ENCODE results near the gene TMTC1. TPM values are rescaled to one million over a fixed set of nuclear protein-coding genes. Genes with fewer than 3 reads are reported as not detected.

Gene TMTC1
- total and polyA plus RNA-seq, 2 of the 8 experiments (the other 6 are each of a cell fraction or from before 2014, with no cell fraction given), result 15.4 to 20.8 TPM

DNA sequence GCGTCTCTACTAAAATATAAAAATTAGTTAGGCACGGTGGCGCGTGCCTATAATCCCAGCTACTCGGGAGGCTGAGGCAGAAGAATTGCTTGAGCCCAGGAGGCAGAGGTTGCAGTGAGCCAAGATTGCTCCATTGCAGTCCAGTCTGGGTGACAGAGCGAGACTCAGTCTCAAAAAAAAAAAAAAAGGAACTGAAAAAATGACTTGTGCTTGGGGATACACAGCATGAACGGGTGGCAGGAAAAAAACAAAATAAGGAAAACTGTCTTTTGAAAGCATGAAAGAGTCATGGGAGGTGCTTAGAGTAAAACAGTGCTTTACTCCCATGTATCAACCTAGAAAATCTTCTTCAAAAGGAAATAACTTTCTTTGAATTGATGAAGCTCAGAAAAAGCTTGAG is 80.8 kb downstream of the TMTC1 start:
- Histone ChIP-seq H2AFZ (ENCODE audit: low read length) (no peak overlapping the region), H3K9me3 (ENCODE audit: insufficient read depth in 2 of 2, low read depth in 1 of 2, low read length in 1 of 2) (no peaks in the 10 kb centered on the region), H4K5ac (ENCODE audit: insufficient read length, low read depth, low read length) (no peak overlapping the region), H3K23me2 (ENCODE audit: low read depth, low read length) (no peaks in the 10 kb centered on the region), H3K79me1 (ENCODE audit: low read depth, low read length) (no peaks in the 10 kb centered on the region; the same call in 1 of the 2 replicates), H2BK12ac (ENCODE audit: low read depth, low read length) (no peak overlapping the region), H2BK20ac (ENCODE audit: low read length) (no peak overlapping the region), H2BK5ac (ENCODE audit: low read depth, low read length) (no peak overlapping the region), H3K27ac (ENCODE audit: low read depth, low read length) (no peak overlapping the region), H4K91ac (replicated peaks; ENCODE audit: insufficient read length, low read length) (no peak overlapping the region), H3K56ac (replicated peaks; ENCODE audit: insufficient read length, low read depth, low read length) (no peak overlapping the region), H3K4me2 (ENCODE audit: insufficient read depth in 1 of 2, low read depth in 2 of 2, low read length in 2 of 2) (no peak overlapping the region), H2BK15ac (ENCODE audit: low read length) (no peak overlapping the region), H3K23ac (ENCODE audit: insufficient read length) (no peak overlapping the region), H4K20me1 (replicated peaks in 1 of 2; ENCODE audit: control insufficient read depth in 1 of 2, insufficient read depth in 2 of 2, low read length in 2 of 2) (no peaks in the 10 kb centered on the region), H3K36me3 (ENCODE audit: control insufficient read depth in 2 of 4, insufficient read depth in 4 of 4, low read length in 3 of 4) (peaks cover 0 to 2% (median 0%) of the 10 kb centered on the region in 4 experiments; a peak in 1 of 8 replicates), H3K4ac (replicated peaks; ENCODE audit: insufficient read length, low read depth, low read length) (no peak overlapping the region), H3K14ac (ENCODE audit: insufficient read length) (no peak overlapping the region), H3K27me3 (replicated peaks in 1 of 4; ENCODE audit: control insufficient read depth in 3 of 4, extremely low read depth in 1 of 4, insufficient read depth in 3 of 4, low read length in 3 of 4) (no peaks in the 10 kb centered on the region), H2AK5ac (ENCODE audit: low read depth, low read length) (no peak overlapping the region), H2BK120ac (replicated peaks; ENCODE audit: low read depth, low read length) (no peak overlapping the region), H4K8ac (ENCODE audit: extremely low read depth, insufficient read depth, low read length) (no peak overlapping the region), H3K18ac (ENCODE audit: extremely low read depth, low read length) (no peak overlapping the region), H3K9ac (replicated peaks in 1 of 4; ENCODE audit: extremely low read depth in 1 of 4, low read depth in 3 of 4, low read length in 3 of 4) (no peak overlapping the region), H3K79me2 (ENCODE audit: control insufficient read depth in 1 of 2, insufficient read depth in 2 of 2, low read length in 2 of 2) (no peaks in the 10 kb centered on the region), H3K4me3 (ENCODE audit: extremely low read depth in 1 of 4, insufficient read depth in 2 of 4, low read depth in 3 of 4, low read length in 4 of 4) (no peak overlapping the region), H3K4me1 (replicated peaks in 1 of 4; ENCODE audit: control insufficient read depth in 3 of 4, insufficient read depth in 4 of 4, low read length in 3 of 4) (peaks cover 0 to 10% (median 8%) of the 10 kb centered on the region in 4 experiments; a peak in 3 of 7 replicates)
- WGBS, 2 experiments (ENCODE audit: extremely low coverage in 1 of 2, insufficient coverage in 1 of 2, insufficient read length in 1 of 2, insufficient replicate concordance in 2 of 2, low coverage in 1 of 2, low lambda C conversion rate in 2 of 2, missing lambda C conversion rate in 1 of 2), result 89% methylated on average over 7 of the region's 7 CpGs; no CpG with 5 or more reads in 1 of the 2 experiments
- ChIA-PET POLR2A (ENCODE audit: partially characterized antibody) (no interaction called here), CTCF (ENCODE audit: partially characterized antibody) (interaction anchor here (0.6 kb wide), 1 partner anchor 78 kb away, joined by 3 read pairs; no protein-coding TSS in a partner anchor)
- DNase-seq (ENCODE audit: low read depth in 1 of 2, low spot score in 2 of 2) (no peak), FAIRE-seq (no peak)
- no peak for TF ChIP-seq ASH2L (IDR thresholded peaks at IDR 0.05; ENCODE audit: low read length)
- TF ChIP-seq TBP (IDR thresholded peaks at IDR 0.05; ENCODE audit: low read depth, low read length), result no peak
- no peak for TF ChIP-seq CEBPB (IDR thresholded peaks at IDR 0.05; ENCODE audit: low read depth, low read length)
- TF ChIP-seq TAF1 (IDR thresholded peaks at IDR 0.05; ENCODE audit: low read depth, low read length), result no peak
- no peak for TF ChIP-seq SP2 (IDR thresholded peaks at IDR 0.05; ENCODE audit: low read length)
- TF ChIP-seq KDM4A (IDR thresholded peaks at IDR 0.05; ENCODE audit: low read depth, low read length, severe bottlenecking), result no peak
- TF ChIP-seq JUND (IDR thresholded peaks at IDR 0.05; ENCODE audit: low read length), result no peak
- TF ChIP-seq FOSL1 (IDR thresholded peaks at IDR 0.05; ENCODE audit: insufficient read depth, low read depth, low read length), result no peak
- no peak for TF ChIP-seq CHD1 (IDR thresholded peaks at IDR 0.05; ENCODE audit: low read depth, low read length)
- no peak for TF ChIP-seq TCF12 (IDR thresholded peaks at IDR 0.05; ENCODE audit: low read depth, low read length)
